GM23338 (cell line): ENCODE results near the gene GOLGA6L9.
"Not testable (repeated sequence)": the region's sequence is repeated elsewhere in the genome, so short reads cannot be mapped to it uniquely, and the experiment has no call there.

ENCODE experiments used
- CREB1 ChIP-seq: fragments of 250-450 bp; sonication (Bioruptor Pico); IDR thresholded peaks from 2 replicates; pipeline ENCODE4 v1.5.0; 2020; ENCODE audit warnings: low read depth, mild to moderate bottlenecking, moderate library complexity
- CTCF ChIP-seq, 2 experiments: fragments of 200-600 bp in 1 of 2; sonication (generic) in 1 of 2; conservative IDR thresholded peaks; 2 replicates each; pipeline versions ENCODE4 v1.5.1 to v1.6.1; 2016 to 2017; ENCODE audit warnings: antibody characterized with exemption in 2 of 2, low read depth in 2 of 2, mild to moderate bottlenecking in 2 of 2, moderate library complexity in 1 of 2
- EZH2 ChIP-seq: fragments of 200-600 bp; sonication (generic); IDR thresholded peaks from one replicate; pipeline ENCODE4 v1.8.0; 2017; ENCODE audit warnings: antibody characterized with exemption, mild to moderate bottlenecking, low read depth; ENCODE audit not compliant: unreplicated experiment
- JUNB ChIP-seq: IDR thresholded peaks from one replicate; pipeline ENCODE4 v1.6.1; 2016; ENCODE audit warnings: antibody characterized with exemption; ENCODE audit not compliant: unreplicated experiment
- POLR2AphosphoS5 ChIP-seq: IDR thresholded peaks from 2 replicates; pipeline ENCODE4 v1.6.1; 2016; ENCODE audit warnings: antibody characterized with exemption, low read depth
- REST ChIP-seq: IDR thresholded peaks from one replicate; pipeline ENCODE4 v1.6.1; 2018; ENCODE audit warnings: antibody characterized with exemption; ENCODE audit not compliant: unreplicated experiment
- STAT1 ChIP-seq: IDR thresholded peaks from one replicate; pipeline ENCODE4 v1.6.1; 2016; ENCODE audit warnings: antibody characterized with exemption; ENCODE audit not compliant: unreplicated experiment
- ZNF114 ChIP-seq: fragments of 250-450 bp; sonication (Bioruptor Pico); IDR thresholded peaks from 2 replicates; pipeline ENCODE4 v1.5.0; 2020; ENCODE audit warnings: mild to moderate bottlenecking, moderate library complexity
- ZNF331 ChIP-seq: fragments of 250-450 bp; sonication (Bioruptor Pico); IDR thresholded peaks from 2 replicates; pipeline ENCODE4 v1.5.0; 2020; ENCODE audit warnings: low read depth, mild to moderate bottlenecking, moderate library complexity

- TF ChIP-seq CTCF (conservative IDR thresholded peaks at IDR 0.05; ENCODE audit: low read depth in 2 of 2); EZH2; CREB1 (CRISPR knock-in tag); JUNB; POLR2AphosphoS5; ZNF331 (CRISPR knock-in tag); REST; STAT1; ZNF114 (CRISPR knock-in tag): not testable (repeated sequence)
Measured at GRCh38 chr15:82381330-82381955, 48.2 kb upstream of the GOLGA6L9 start.
